Keratinocyte (primary cell): ENCODE data around the gene RAD9A. TPM values are rescaled to one million over a fixed set of nuclear protein-coding genes. Genes with fewer than 3 reads are reported as not detected.

ENCODE experiments used
- DNase-seq: peaks from one replicate; pipeline ENCODE4 v3.0.0-alpha.2; 2011; ENCODE audit warnings: low read depth, missing footprints, low spot score
- FAIRE-seq: peaks from 2 replicates; lab custom pipeline; 2011; peaks lifted over from hg19 to GRCh38; lab: Jason Lieb, UNC
- H2AFZ ChIP-seq: 2 replicates; pipeline ENCODE4 v1.6.0; 2012; ENCODE audit warnings: low read length, control low read depth, inconsistent platforms; ENCODE audit not compliant: control insufficient read depth
- H3K27ac ChIP-seq: 2 replicates; pipeline ENCODE4 v1.5.1; 2011; ENCODE audit warnings: low read length; ENCODE audit not compliant: control insufficient read depth, insufficient read depth
- H3K27me3 ChIP-seq: 3 replicates; pipeline ENCODE4 v1.6.0; 2011; ENCODE audit warnings: low read length; ENCODE audit not compliant: control insufficient read depth, insufficient read depth; ENCODE audit errors: extremely low read depth
- H3K36me3 ChIP-seq, 2 experiments: 2 replicates in 1 of 2; 3 replicates in 1 of 2; pipeline ENCODE4 v1.5.1; 2011; ENCODE audit warnings: low read length in 2 of 2, mild to moderate bottlenecking in 1 of 2; ENCODE audit not compliant: control insufficient read depth in 2 of 2, insufficient read depth in 2 of 2; ENCODE audit errors: extremely low read depth in 1 of 2
- H3K4me1 ChIP-seq: 3 replicates; pipeline ENCODE4 v1.5.1; 2011; ENCODE audit warnings: low read length; ENCODE audit not compliant: control insufficient read depth, insufficient read depth; ENCODE audit errors: extremely low read depth
- H3K4me2 ChIP-seq: 3 replicates; pipeline ENCODE4 v1.6.0; 2011; ENCODE audit warnings: low read depth, low read length; ENCODE audit not compliant: control insufficient read depth, insufficient read depth; ENCODE audit errors: extremely low read depth
- H3K4me3 ChIP-seq, 3 experiments: fragments of 200-600 bp in 1 of 3; sonication (generic) in 1 of 3; 2 replicates in 2 of 3; 3 replicates in 1 of 3; pipeline ENCODE4 v1.5.1; 2011 to 2016; ENCODE audit warnings: low read length in 3 of 3, mild to moderate bottlenecking in 3 of 3, control low read depth in 2 of 3, inconsistent platforms in 1 of 3, low read depth in 1 of 3, mixed read lengths in 1 of 3, mixed run types in 1 of 3, moderate library complexity in 1 of 3; ENCODE audit not compliant: control insufficient read depth in 2 of 3, insufficient read depth in 2 of 3; ENCODE audit errors: extremely low read depth in 1 of 3
- H3K79me2 ChIP-seq: 2 replicates; pipeline ENCODE4 v1.6.0; 2012; ENCODE audit warnings: low read length; ENCODE audit not compliant: control insufficient read depth, insufficient read depth
- H3K9ac ChIP-seq: 3 replicates; pipeline ENCODE4 v1.6.0; 2011; ENCODE audit warnings: low read length; ENCODE audit not compliant: control insufficient read depth, insufficient read depth; ENCODE audit errors: extremely low read depth
- H3K9me1 ChIP-seq: 3 replicates; pipeline ENCODE4 v1.6.0; 2011; ENCODE audit warnings: low read length; ENCODE audit not compliant: control insufficient read depth, insufficient read depth; ENCODE audit errors: extremely low read depth
- H3K9me3 ChIP-seq: 2 replicates; pipeline ENCODE4 v1.5.1; 2012; ENCODE audit warnings: low read depth, low read length; ENCODE audit not compliant: control insufficient read depth
- H4K20me1 ChIP-seq: 3 replicates; pipeline ENCODE4 v1.6.0; 2011; ENCODE audit warnings: low read length; ENCODE audit not compliant: control insufficient read depth, insufficient read depth; ENCODE audit errors: extremely low read depth
- EZH2 ChIP-seq: IDR thresholded peaks from one replicate; pipeline ENCODE4 v1.6.1; 2012; ENCODE audit warnings: inconsistent platforms, mild to moderate bottlenecking, low read length, moderate library complexity
- dilution Hi-C: fragments of 300-500 bp; cut with MboI; formaldehyde crosslinking; loops from one replicate; pipeline ENCODE4 v1.7.0; 2020; ENCODE audit warnings: low sequenced_read_pairs; ENCODE audit not compliant: extremely low pct_ligation_motif_present
- polyA plus RNA-seq, 5 experiments: library from polyadenylated mRNA; depleted of rRNA in 3 of 5; stranded (reverse) in 3 of 5; stranded (forward) in 1 of 5; unstranded in 1 of 5; fragments of >200 nt; gene quantifications; 1 replicate in 1 of 5; 2 replicates in 3 of 5; 3 replicates in 1 of 5; pipeline versions ENCODE4 v1.2.1 to v1.2.3, GENCODE V29; 2011 to 2012; ENCODE audit warnings: missing spikeins in 2 of 5, low read depth in 1 of 5, low replicate concordance in 1 of 5
- TF ChIP-seq, protein P1 (sequence below), 3 experiments: IDR thresholded peaks in 1 of 3; conservative IDR thresholded peaks in 1 of 3; optimal IDR thresholded peaks in 1 of 3; 2 replicates in 2 of 3; 3 replicates in 1 of 3; pipeline versions ENCODE3 to v1.5.1; 2011; ENCODE audit warnings: low read length in 3 of 3, mild to moderate bottlenecking in 3 of 3, moderate library complexity in 2 of 3, control low read depth in 1 of 3, inconsistent platforms in 1 of 3; ENCODE audit not compliant: insufficient read depth in 2 of 3; ENCODE audit errors: extremely low read depth in 1 of 3

RAD9A gene
- polyA plus RNA-seq, 1 donor (not counting 4 experiments of a cell fraction or from before 2014, with no cell fraction given): 5.7 TPM

GRCh38 chr11:67387518-67387917 is 4.3 kb upstream of the RAD9A start:
- no peaks in the 10 kb centered on the region for H3K27me3 ChIP-seq
- no peaks in the 10 kb centered on the region for H3K9me1 ChIP-seq
- DNase-seq (no peak), FAIRE-seq (no peak)
- peaks cover 21% of the 10 kb centered on the region for H3K4me1 ChIP-seq
- no peak overlapping the region for H3K4me3 ChIP-seq
- H3K4me2 ChIP-seq: no peak overlapping the region
- no peak overlapping the region for H2AFZ ChIP-seq
- peaks cover 8% of the 10 kb centered on the region for H3K79me2 ChIP-seq
- TF ChIP-seq EZH2: no peak
- TF ChIP-seq, protein P1, sequence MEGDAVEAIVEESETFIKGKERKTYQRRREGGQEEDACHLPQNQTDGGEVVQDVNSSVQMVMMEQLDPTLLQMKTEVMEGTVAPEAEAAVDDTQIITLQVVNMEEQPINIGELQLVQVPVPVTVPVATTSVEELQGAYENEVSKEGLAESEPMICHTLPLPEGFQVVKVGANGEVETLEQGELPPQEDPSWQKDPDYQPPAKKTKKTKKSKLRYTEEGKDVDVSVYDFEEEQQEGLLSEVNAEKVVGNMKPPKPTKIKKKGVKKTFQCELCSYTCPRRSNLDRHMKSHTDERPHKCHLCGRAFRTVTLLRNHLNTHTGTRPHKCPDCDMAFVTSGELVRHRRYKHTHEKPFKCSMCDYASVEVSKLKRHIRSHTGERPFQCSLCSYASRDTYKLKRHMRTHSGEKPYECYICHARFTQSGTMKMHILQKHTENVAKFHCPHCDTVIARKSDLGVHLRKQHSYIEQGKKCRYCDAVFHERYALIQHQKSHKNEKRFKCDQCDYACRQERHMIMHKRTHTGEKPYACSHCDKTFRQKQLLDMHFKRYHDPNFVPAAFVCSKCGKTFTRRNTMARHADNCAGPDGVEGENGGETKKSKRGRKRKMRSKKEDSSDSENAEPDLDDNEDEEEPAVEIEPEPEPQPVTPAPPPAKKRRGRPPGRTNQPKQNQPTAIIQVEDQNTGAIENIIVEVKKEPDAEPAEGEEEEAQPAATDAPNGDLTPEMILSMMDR (optimal IDR thresholded peaks at IDR 0.05 in 1 of 3, IDR thresholded peaks at IDR 0.05 in 1 of 3, conservative IDR thresholded peaks at IDR 0.05 in 1 of 3; ENCODE audit: extremely low read depth in 1 of 3, insufficient read depth in 2 of 3, low read length in 3 of 3): no peak
- no peak overlapping the region for H3K27ac ChIP-seq
- no peak overlapping the region for H3K9ac ChIP-seq
- no peaks in the 10 kb centered on the region for H3K36me3 ChIP-seq
- H4K20me1 ChIP-seq: no peaks in the 10 kb centered on the region
- dilution Hi-C loops: no loop called here
- H3K9me3 ChIP-seq: no peaks in the 10 kb centered on the region

GRCh38 chr11:67389477-67389876 is 2.3 kb upstream of the RAD9A start:
- no peak overlapping the region for H2AFZ ChIP-seq
- H3K4me2 ChIP-seq: no peak overlapping the region
- H3K9ac ChIP-seq: no peak overlapping the region
- dilution Hi-C loops: no loop called here
- H3K27me3 ChIP-seq: no peaks in the 10 kb centered on the region
- H3K79me2 ChIP-seq: peaks cover 10% of the 10 kb centered on the region
- no peaks in the 10 kb centered on the region for H4K20me1 ChIP-seq
- TF ChIP-seq, protein P1 (optimal IDR thresholded peaks at IDR 0.05 in 1 of 3, IDR thresholded peaks at IDR 0.05 in 1 of 3, conservative IDR thresholded peaks at IDR 0.05 in 1 of 3; ENCODE audit: extremely low read depth in 1 of 3, insufficient read depth in 2 of 3, low read length in 3 of 3): peak; percentile 42 to 71 (median 53)
- no peak for TF ChIP-seq EZH2
- H3K4me3 ChIP-seq: no peak overlapping the region
- no peak for FAIRE-seq
- H3K9me3 ChIP-seq: no peaks in the 10 kb centered on the region
- peaks cover 0 to 4% of the 10 kb centered on the region in 2 experiments for H3K36me3 ChIP-seq
- H3K9me1 ChIP-seq: no peaks in the 10 kb centered on the region
- no peak overlapping the region for H3K27ac ChIP-seq
- DNase-seq: no peak
- peaks cover 20% of the 10 kb centered on the region for H3K4me1 ChIP-seq
